Stimulated activated CD8-positive, alpha-beta memory T cell treated with anti-CD3 and anti-CD28 coated beads, Interleukin-12 subunit alpha, Interleukin-12 subunit beta, amount 100 ng/mL, for 4 hours (primary cell): ENCODE results near the gene PIK3C2A.

Experiments
- DNase-seq: peaks from one replicate; pipeline ENCODE4 v3.0.0-alpha.2; 2020; ENCODE audit warnings: low read depth

PIK3C2A gene

DNA sequence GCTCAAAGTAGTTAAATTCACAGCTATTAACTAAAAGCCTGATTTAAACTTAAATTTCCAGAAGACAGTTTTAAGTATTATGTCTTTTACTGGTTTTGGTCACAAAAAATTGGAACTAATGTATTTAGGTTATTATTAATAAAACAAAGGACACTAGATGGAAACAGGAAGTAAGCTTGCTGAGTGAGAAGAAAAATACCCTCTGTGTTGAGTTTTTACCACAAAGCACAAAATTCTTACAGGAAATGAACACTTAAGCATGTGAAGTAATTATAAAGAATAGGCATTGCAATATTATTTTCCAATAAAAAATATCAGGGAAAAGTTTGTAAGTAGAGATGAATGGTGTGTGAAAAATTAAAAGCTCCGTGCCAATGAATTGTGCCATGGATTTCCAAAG is 46.3 kb downstream of the PIK3C2A start:
- no peak for DNase-seq

DNA sequence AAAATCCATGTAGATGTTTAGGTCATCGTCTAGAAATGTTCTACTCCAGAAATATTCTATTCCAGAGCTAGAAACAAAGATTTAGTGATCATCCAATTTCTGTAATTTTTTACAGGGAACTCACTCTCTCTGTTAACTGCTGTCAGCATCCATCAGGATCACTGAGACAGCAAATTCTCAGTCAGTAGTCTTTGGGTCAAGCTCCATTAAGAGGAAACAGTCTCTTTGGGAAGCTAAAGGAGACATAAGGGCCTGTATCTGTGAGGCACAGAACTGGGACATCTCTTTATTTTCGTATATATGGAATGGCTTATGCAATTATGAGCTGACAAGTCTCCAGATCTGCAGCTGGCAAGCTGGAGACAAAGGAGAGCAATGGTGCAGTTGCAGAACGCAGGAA is 48.3 kb downstream of the PIK3C2A start:
- DNase-seq: no peak
